GM21515 (cell line): ENCODE data around the gene C20orf141.
"Not testable (repeated sequence)": the region's sequence is repeated elsewhere in the genome, so short reads cannot be mapped to it uniquely, and the experiment has no call there.

ENCODE experiments used
- ATAC-seq: cut with Tn5 transposase; IDR thresholded peaks from one replicate; pipeline ENCODE4 v1.9.1; 2021; ENCODE audit not compliant: unreplicated experiment

Gene C20orf141

DNA sequence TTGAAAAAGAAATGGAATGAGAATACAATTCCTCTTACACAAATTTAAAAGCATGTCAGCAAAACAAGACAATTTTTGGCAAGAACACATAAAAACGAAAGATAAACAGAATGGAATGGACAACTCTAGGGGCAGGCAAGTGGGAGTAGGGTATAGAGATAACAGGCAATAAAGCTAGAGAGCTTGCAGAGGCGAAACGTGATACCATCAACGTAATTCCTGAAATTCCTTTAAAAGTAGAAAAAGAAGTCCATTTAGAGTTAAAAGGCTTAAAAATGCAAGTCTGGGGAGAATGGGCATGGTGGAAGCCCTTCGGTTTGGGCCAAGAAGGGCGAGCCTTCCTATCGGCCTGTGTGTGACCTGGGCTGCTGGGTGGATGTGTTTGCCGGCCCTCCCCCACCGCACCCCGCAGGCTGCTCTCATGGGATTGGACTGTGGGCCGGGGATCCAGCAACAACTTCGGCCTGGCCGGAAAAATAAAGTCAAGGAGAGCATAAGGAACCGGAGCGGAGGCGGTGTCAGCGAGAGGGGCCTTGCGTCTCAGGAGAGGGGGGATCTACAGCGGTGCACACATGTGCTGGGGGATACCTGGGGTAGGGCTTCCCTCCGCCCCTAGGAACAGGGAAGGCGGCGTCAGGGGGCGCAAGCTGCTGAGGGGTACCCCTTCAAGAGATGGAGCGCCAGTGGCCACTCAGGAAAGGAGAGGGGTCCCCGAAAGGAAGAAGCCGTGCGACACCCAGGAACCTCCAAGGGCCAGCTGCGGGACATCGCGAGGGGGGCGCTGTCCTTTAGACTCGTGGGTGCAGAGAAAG is 5.5 kb downstream of the C20orf141 start:
- ATAC-seq: no peak

DNA sequence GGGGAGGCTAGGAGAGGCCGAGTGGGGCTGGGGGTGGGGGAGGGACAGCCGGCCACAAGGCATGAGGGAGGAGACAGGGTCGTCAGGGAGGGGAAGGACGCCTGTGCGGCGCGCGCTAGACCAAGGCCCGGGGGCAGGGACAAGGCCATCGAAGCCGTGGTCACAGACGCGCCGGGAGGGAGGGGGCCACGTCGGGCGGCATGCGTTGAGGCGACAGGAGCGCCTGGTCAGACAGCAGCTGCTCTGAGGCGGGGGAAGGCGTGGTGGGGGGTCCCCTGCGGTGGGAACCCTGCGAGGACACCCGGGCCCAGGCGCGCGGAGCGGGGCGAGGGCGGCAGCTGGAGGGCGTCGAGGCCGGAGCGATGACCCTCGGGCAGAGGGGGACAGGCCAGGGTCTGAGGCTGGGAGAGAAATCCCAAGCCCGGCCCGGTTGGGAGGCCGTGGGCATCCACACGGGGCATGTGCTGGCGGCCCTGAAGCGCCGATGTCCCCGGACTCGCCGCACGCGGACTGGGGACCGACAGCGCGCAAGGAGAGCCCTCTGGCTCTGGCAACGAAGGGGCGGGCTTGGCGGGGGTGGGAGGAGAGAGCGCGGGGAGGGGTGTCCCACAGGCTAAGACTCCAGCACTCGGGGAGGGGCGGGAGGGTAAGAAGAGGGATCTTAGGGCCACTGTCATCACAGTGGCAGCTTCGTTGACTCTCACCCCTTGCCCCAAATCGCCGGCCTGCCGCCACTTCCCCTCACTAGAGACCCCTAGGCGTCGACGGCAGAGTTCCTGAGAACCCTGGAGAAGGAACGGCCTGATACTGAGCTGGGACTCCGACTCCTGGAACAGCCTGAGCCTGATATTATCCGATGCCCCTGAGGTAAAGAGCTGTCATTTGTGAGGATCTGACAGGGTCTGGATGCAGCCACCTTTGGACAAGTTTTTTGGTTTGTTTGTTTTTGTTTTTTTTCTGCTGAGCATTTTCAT is 6.4 kb downstream of the C20orf141 start:
- ATAC-seq: no peak

DNA sequence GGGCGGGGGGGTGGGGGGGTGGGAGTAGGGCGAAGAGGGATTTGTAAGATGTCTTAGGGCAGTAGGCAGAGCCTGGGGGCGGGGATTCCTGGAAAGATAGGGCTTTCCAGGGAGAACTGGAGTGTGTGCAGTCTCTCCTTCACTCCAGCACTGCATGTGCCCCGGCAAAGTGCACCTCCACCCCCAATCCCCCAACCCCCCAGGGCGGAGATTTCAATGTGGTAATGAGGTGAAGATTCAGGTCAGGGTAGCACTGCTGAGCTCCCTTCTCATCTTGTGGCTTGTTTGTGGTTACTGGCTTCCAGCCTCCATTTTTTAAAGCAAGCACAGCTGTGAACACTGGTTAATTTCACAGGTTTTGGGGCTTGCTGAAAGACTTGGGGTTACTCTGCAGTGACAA is 7.3 kb downstream of the C20orf141 start:
- no peak for ATAC-seq

DNA sequence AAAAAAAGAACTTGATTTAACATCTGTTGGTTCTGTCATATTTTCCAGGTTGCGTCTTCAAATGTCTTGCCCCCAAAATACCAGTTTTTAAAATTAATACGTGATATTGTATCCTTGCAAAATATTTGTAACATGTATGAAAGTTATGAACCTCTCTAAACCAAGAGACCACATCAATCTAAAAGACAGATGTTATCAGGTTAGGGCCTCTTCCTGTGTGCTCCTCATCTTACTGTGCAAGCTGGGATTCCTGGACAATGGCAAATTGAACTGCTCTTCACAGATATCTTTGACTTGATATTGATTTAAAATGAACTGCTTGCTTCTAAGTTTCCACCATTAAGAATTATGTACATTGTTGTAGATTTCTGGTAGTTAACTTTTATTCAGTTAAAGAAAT is 11.0 kb downstream of the C20orf141 start:
- no peak for ATAC-seq

DNA sequence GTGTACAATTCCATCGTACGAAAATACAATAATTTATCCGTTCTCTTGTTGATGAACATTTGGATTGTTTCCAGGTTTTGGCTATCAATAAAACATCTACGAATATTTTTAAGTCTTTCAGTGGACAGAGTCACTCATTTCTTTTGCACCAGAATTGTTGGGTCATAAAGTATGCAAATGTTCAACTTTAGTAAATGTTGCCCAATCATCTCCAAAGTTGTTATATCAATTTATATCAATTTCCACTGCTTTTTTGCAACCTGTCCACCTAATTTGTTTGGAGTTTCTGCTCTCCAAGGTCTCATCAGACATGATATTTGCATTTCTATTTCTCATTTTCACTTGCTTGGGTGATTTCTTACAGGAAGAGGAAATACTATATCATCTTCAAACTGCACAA is 11.9 kb downstream of the C20orf141 start:
- ATAC-seq: no peak

DNA sequence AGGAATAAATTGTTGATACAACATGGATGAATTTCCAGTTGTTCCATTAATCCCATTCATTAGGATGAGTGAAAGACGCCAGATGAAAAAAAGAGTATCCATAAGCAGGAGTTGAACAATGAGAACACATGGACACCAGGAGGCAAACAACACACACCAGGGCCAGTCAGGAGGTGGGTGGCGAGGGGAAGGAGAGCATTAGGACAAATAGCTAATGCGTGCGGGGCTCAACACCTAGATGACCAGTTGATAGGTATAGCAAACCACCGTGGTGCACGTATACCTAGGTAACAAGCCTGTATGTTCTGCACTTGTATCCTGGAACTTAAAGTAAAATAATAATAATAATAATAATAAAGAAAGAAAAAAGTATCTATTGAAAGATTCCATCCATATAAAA is 14.6 kb downstream of the C20orf141 start:
- ATAC-seq: no peak

DNA sequence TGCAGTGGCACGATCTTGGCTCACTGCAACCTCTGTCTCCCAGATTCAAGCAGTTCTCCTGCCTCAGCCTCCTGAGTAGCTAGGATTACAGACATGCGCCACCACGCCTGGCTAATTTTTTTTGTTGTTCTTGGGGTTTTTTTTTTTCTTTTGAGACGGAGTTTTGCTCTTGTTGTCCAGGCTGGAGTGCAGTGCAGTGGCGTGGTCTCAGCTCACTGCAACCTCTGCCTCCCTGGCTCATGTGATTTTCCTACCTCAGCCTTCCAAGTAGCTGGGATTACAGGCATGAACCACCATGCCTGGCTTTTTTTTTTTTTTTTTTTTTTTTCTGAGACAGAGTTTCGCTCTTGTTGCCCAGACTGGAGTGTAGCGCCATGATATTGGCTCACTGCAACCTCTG is 16.4 kb downstream of the C20orf141 start:
- not testable (repeated sequence) for ATAC-seq

DNA sequence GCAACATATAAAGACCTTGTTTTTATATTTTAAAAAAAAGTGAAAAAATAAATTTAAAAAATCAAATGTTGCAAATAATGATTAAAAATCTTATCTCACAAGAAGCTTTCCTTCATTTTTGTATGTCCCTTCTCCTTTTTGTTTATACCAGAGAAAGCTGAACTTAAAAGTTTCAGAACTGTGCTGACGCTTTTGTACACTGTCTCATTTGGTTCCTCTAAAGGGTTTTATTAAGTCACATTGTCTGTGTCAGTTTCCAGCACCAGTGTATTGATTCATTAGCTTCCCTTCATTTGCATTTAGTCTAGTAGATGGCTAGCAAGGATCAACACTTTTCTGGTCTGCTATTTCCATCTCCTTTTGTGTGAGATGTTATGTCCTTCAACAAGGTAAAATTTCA is 19.0 kb downstream of the C20orf141 start:
- no peak for ATAC-seq

DNA sequence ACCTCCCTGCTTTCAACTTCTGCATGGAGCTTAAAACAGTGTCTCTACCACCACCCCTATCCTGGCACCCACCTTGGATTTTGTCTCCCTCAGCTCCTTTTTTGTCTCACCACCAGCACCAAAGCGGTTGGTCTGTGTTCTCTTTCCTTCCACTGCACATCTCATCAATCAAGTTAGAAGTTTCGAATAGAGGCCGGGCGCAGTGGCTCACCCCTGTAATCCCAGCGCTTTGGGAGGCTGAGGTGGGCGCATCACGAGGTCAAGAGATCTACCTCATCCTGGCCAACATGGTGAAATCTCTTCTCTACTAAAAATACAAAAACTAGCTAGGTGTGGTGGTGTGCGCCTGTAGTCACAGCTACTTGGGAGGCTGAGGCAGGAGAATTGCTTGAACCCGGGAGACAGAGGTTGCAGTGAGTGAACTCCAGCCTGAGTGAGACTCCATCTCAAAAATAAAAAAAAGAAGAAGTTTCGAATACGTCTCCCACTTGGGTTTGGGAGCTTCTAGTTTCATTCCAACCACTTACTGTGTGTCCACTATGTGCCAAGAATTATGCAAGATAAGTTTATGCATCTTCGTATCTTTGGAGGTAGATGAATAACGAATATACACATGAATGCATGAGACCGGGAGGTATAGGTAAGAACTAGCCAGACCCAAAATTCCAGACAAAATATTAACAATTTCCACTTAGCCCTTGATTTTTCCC is 19.8 kb downstream of the C20orf141 start:
- no peak for ATAC-seq

DNA sequence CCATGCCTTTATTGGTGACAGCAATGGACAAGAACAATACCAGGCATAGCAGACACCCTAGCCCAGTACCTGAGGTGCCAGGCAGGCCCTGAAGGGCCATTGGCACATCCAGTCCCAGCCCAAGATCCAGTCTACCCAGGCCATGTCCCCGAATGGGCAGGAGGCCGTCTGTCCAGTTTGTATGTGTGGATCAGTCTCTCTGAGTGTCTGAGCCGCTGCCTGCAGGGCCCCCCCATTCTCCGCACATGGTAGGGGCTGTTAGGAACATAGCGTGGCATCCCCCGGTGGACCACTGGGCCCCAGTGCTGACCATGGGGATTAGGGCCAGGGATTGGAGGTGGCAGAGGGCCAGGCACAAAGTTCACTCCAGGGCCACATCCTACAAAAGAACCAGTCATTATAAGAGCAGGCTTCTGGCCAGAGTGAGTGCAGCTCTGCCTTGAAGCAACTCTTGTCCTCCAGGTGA is 20.6 kb downstream of the C20orf141 start:
- ATAC-seq: no peak

DNA sequence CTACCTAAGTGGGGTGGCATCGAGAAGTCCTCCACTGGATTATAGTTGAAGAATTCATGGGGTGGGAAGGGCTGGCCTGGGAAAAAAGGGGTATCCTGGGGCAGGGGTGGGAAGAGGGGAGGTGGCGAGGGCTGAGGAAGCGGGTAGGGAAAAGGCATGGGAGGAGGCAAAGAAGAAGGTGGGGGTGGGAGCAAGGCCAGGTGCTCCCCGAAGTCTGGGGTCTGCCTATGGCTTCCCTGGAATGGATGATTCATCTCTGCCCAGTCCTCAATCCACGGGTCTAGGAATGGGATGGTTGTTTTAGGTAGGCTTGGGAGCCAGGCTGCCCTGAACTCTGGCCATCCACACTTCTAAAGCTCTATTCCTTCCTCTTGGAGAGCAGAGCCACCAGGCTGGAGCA is 21.2 kb downstream of the C20orf141 start:
- no peak for ATAC-seq

DNA sequence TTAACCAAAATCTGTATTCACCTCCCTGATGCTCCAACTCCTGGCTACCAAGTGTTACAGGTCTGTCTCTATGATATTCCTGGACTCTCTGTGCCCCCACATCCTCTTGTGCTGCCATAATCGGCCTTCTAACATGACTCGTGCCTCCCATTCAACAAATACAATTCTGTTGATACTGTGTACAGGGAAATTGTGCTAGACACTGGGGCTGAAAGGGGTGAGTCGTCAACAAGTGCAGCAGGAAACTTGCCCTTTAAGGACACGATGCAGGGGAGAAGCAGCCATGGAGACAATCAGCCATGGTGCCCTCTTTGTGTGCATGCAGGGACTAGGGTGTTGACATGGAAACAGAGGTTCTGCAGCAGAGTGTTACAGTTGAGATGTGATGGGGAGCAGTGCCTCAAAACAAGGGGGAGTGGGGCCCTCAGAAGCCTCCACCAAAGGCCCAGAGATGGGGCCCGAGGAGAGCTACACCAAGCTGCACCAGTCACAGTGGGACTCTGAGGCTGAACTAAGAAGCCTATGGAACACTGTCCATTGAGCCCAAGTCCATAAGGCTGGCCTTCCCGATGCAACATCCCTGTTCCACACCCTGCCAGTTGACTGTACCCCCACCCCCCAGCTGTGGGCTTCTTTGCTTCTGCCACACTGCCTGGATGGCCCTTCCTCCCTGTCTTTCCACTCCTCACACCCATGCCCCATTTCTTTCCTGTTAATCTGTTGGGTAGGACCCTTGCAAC is 22.6 kb downstream of the C20orf141 start:
- ATAC-seq: no peak

DNA sequence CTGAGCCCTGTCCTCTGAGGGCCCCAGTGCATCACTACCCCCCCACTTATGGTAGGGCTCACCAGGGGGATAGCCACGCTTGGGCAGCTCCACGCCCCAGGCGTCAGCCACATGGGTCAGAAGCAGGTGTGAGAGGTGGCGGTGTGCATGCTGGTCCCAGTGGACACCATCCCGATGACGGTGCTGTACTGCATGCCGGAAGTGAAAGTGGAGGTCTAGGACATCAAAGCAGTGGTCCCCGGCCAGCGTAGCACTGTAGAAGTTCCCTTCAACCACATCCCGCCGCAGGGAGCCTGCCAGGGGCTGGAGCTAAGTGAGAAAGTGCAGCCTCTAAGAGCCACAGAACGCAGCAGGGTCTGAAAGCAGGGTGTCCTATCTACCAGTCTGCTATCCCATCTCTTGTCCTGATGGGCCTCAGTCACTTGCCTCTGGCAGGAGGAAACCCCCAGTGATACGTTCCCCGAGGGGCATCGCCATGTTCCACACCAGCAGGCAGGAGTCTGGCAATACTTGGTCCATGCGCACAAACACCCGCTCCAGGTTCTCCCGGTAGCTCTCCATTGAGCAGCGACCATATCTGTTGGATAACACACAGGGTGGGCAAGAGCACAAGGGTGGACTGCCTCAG is 23.5 kb downstream of the C20orf141 start:
- ATAC-seq: no peak

DNA sequence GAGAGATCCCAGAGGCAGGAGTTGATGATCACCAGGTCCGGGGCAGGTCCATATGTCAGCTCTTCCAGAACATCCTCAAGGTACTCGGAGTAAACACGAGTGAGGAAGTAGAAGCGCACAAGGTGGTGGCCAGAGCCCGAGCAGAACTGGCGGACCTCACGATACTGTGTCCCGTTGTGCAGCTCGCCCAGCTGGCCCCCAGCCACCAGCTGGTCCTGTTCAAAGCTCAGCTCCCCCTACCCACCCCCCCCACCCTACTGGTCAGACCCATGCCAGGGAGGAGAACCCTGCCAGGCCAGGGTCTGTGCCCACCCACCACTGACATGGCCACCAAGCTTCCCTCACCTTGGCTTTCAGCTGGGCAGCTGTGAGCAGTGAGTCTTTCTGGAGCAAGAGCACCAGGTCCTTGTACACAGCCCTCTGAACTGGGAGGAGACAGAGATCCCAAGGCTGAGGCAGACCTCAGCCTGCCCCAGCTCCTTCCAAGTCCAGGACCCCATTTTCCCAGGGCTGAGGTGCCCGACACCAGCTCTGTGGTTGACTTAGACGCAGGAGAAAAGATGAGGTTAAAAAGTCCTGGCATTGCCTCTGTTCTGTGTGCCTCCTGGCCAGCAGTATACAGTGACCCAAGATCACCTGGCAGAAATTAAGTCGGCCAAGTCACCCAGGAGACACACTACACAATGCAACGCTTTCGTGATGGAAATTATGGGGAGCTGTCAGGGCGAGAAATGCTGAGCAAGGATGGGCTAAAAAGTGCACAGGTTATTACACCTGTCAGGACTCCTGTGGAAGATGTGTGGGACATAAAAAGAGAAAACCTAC is 24.3 kb downstream of the C20orf141 start:
- no peak for ATAC-seq

DNA sequence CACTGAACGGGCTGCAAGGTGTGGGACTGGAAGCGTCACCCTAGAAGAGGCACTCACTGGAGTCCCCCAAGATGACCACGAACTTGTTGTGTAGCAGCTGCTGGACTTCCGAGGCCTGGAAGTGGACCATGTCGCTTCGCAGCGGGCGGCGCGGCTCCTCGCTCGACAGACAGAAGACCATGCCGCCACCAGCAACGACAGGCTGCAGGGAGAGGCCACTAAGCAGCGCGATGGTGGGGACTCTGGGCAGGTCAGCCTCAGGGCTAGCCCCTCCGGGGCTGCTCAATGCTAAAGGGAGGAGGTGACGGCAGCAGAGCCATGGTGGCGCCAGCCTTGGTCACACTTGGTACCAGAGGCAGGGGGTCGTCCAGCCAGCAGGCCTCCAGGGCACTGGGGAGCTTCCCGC is 24.9 kb downstream of the C20orf141 start:
- ATAC-seq: no peak

DNA sequence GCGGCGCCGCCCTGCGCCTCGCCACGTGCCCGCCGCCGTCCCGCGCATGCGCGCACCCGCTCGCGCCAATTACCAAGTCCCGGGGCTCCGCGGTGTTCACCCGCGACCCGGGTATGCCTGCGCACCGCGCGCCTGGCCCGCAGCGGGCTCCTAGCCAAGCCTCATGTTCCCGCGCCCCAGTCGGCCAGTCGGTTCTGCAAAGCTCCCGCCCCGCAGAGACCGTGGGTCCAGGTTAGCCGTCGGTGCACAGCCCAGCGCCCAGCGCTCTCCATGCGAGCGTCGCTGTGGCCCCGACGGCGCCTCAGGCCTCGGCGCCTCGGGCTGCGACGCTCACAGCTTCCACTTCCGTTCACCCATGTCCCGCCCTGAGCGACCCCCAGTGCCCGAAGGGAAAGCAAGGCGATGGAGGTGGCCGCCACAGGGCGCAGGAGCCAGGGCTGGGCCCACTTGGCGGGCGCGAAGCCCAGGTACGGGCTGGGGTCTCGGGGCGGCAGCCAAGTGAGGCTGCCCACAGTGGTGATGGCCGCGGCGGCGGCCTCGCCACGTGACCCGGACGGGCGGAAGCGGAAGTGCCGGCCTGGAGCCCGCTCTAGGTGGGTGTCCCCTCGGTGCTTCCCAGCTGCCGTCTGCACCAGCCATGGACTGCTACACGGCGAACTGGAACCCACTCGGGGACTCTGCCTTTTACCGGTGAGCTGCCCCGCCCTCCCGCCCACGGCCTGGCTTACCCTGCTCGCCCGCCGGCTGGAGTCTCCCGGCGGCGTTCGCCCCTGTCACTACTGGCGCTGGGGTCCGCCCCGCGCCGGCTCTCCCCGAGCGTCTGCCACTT is 25.6 kb downstream of the C20orf141 start, which contains the start of the genes PCED1A and VPS16:
Gene PCED1A (minus strand): TSS at position 518 of the 829 bp plus-strand sequence. CDS start 743 bp downstream, outside the sequence.
Gene VPS16 (plus strand): TSS at position 608 of the 829 bp plus-strand sequence. CDS start 30 bp downstream, at position 638.
- peak; percentile 89 for ATAC-seq

DNA sequence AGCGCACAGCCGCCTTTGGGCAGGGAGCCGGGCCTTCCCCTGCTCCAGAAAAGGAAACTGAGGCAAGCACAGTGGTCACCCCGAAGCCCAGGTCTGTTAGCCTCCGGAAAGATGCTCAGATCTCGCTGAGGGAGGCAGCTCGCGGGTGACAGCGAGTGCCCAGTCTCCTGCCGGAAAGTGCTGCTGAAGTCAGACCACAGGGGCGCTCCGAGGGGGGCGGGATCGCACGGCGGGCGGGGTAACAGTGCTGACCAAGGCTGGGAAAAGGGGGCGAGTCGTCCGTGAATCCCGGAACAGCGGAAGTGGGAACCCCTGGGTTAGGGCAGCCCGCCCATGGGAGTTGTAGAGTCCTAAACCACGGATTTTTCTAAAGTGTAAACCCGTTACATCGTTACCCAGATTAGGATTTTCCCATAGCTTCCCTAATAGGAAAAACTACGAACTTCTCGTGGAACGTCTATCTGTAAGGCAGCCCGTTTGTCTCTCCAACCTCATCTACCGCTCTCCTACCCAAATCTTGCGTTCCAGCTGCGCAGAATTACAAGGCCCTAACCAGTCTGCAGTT is 26.3 kb downstream of the C20orf141 start:
- peak; percentile 35 for ATAC-seq

DNA sequence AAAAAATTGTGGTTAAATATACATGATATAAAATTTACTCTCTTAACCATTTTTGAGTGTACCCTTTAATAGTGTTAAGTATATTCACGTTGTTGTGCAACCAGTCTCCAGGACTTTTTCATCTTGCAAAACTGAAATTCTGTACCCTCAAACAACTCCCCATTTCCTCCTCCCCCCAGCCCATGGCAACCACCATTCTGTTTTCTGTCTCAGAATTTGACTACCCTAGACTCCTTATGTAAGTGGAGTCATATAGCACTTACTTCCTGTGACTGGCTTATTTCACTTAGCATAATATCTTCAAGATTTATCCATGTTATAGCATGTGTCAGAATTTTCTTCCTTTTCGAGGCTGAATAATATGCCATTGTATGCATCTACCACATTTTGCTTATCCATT is 30.8 kb downstream of the C20orf141 start:
- no peak for ATAC-seq
